OCI-LY3 (cell line): ENCODE measurements around the gene AFAP1.

Source experiments
- CTCF ChIP-seq: fragments of 200-600, 300-600 bp; sonication (generic); IDR thresholded peaks from 2 replicates; pipeline ENCODE4 v1.5.1; 2014; ENCODE audit warnings: antibody characterized with exemption, low read length, low read depth
- EZH2phosphoT487 ChIP-seq: fragments of 200-600 bp; shearing (Covaris generic); IDR thresholded peaks from 2 replicates; pipeline ENCODE4 v1.6.1; 2018; ENCODE audit warnings: antibody characterized with exemption, mixed run types, low read depth

- TF ChIP-seq CTCF, result no peak
- no peak for TF ChIP-seq EZH2phosphoT487
Observed at GRCh38 chr4:7808181-7808580, 131.5 kb downstream of the AFAP1 start.
